Sigmoid colon (tissue), 4 donors: Measurements from ENCODE around the gene SDF2L1.

Source experiments
- CTCF ChIP-seq, 4 experiments: fragments of 450-650 bp in 3 of 4; fragments of 200-600 bp in 1 of 4; IDR thresholded peaks; one replicate each; pipeline ENCODE4 v1.5.1; 2016 to 2019; ENCODE audit warnings: antibody characterized with exemption in 4 of 4, mild to moderate bottlenecking in 3 of 4, moderate library complexity in 2 of 4
- EP300 ChIP-seq, 4 donors: sonication (generic); formaldehyde crosslinking; IDR thresholded peaks; one replicate each; pipeline ENCODE4 v1.6.1; 2017; ENCODE audit warnings: antibody characterized with exemption in 4 of 4
- POLR2A ChIP-seq, 2 donors: fragments of 450-650 bp; IDR thresholded peaks; one replicate each; pipeline ENCODE4 v1.6.1; 2016; ENCODE audit warnings: antibody characterized with exemption in 2 of 2, mild to moderate bottlenecking in 2 of 2, moderate library complexity in 2 of 2

GRCh38 chr22:21679383-21679782, 37.3 kb downstream of the SDF2L1 start:
- TF ChIP-seq POLR2A (IDR thresholded peaks at IDR 0.05): no peak
- no peak for TF ChIP-seq CTCF (IDR thresholded peaks at IDR 0.05)
- TF ChIP-seq EP300 (IDR thresholded peaks at IDR 0.05): no peak
